HepG2 (cell line): ENCODE data around the gene TTC5. TPM values are rescaled to one million over a fixed set of nuclear protein-coding genes. Genes with fewer than 3 reads are reported as not detected.
A peak's percentile ranks its signal among the peaks of the same experiment; 100 is the strongest.

ENCODE experiments used
- AKAP8 ChIP-seq: sonication (generic); formaldehyde crosslinking; IDR thresholded peaks from 2 replicates; pipeline ENCODE4 v1.5.1; 2020; ENCODE audit warnings: mild to moderate bottlenecking, missing genetic modification reagents
- ARID2 ChIP-seq: sonication (generic); formaldehyde crosslinking; IDR thresholded peaks from 2 replicates; pipeline ENCODE4 v1.8.1; 2022; ENCODE audit warnings: mild to moderate bottlenecking, missing genetic modification reagents, borderline replicate concordance
- FOXM1 ChIP-seq: sonication (generic); formaldehyde crosslinking; IDR thresholded peaks from 2 replicates; pipeline ENCODE4 v1.5.0; 2020; ENCODE audit warnings: missing genetic modification reagents
- HIC2 ChIP-seq: sonication (generic); formaldehyde crosslinking; IDR thresholded peaks from 2 replicates; pipeline ENCODE4 v1.9.0; 2022; ENCODE audit warnings: low read depth, missing genetic modification reagents
- MBD4 ChIP-seq: IDR thresholded peaks from 2 replicates; pipeline ENCODE4 v1.6.1; 2012; ENCODE audit warnings: low read length, inconsistent platforms, borderline replicate concordance
- NR2F2 ChIP-seq: IDR thresholded peaks from 2 replicates; pipeline ENCODE4 v1.6.1; 2012; ENCODE audit warnings: low read depth, inconsistent platforms, borderline replicate concordance
- RXRA ChIP-seq: sonication (generic); formaldehyde crosslinking; IDR thresholded peaks from 2 replicates; pipeline ENCODE4 v1.5.1; 2020; ENCODE audit warnings: missing genetic modification reagents
- THAP11 ChIP-seq: IDR thresholded peaks from 2 replicates; pipeline ENCODE4 v1.6.1; 2016; ENCODE audit warnings: missing biosample characterization, missing genetic modification reagents
- TRIM24 ChIP-seq: sonication (generic); formaldehyde crosslinking; IDR thresholded peaks from 2 replicates; pipeline ENCODE4 v1.8.0; 2022; ENCODE audit warnings: mild to moderate bottlenecking, missing genetic modification reagents
- polyA plus RNA-seq, 8 experiments: library from polyadenylated mRNA; depleted of rRNA in 3 of 8; stranded (reverse) in 7 of 8; unstranded in 1 of 8; fragments of >200 nt; fragmentation: Illumina TruSeq in 4 of 8; extraction: Trizol in 4 of 8; gene quantifications; 2 replicates each; pipeline versions ENCODE4 v1.2.1 to v1.2.3, GENCODE V29; 2011 to 2016; ENCODE audit warnings: low read depth in 4 of 8, missing spikeins in 1 of 8, mixed read lengths in 1 of 8; ENCODE audit not compliant: insufficient read depth in 1 of 8
- total RNA-seq, 5 experiments: library from RNA; depleted of rRNA; stranded (reverse); fragments of >200 nt; fragmentation: Illumina TruSeq; extraction: Trizol; gene quantifications; 2 replicates each; pipeline ENCODE4 v1.2.3, GENCODE V29; 2016; ENCODE audit warnings: low read depth in 1 of 5
- TF ChIP-seq, protein P1 (sequence below): sonication (generic); formaldehyde crosslinking; IDR thresholded peaks from 2 replicates; pipeline ENCODE4 v1.5.0; 2020; ENCODE audit warnings: mild to moderate bottlenecking, missing genetic modification reagents, moderate library complexity
- TF ChIP-seq, protein P2 (sequence below): sonication (generic); formaldehyde crosslinking; IDR thresholded peaks from 2 replicates; pipeline ENCODE4 v1.5.0; 2020; ENCODE audit warnings: mild to moderate bottlenecking, missing genetic modification reagents, borderline replicate concordance
- TF ChIP-seq, protein P3 (sequence below): IDR thresholded peaks from 2 replicates; pipeline ENCODE4 v1.6.1; 2016; ENCODE audit warnings: low read depth, borderline replicate concordance
- TF ChIP-seq, protein P4 (sequence below): sonication (generic); formaldehyde crosslinking; IDR thresholded peaks from 2 replicates; pipeline ENCODE4 v1.4.0; 2020; ENCODE audit warnings: missing genetic modification reagents

The TTC5 gene
- total and polyA plus RNA-seq, 2 of the 13 experiments (the other 11 are each of a cell fraction or from before 2014, with no cell fraction given), result 8.7 to 28.5 TPM

DNA sequence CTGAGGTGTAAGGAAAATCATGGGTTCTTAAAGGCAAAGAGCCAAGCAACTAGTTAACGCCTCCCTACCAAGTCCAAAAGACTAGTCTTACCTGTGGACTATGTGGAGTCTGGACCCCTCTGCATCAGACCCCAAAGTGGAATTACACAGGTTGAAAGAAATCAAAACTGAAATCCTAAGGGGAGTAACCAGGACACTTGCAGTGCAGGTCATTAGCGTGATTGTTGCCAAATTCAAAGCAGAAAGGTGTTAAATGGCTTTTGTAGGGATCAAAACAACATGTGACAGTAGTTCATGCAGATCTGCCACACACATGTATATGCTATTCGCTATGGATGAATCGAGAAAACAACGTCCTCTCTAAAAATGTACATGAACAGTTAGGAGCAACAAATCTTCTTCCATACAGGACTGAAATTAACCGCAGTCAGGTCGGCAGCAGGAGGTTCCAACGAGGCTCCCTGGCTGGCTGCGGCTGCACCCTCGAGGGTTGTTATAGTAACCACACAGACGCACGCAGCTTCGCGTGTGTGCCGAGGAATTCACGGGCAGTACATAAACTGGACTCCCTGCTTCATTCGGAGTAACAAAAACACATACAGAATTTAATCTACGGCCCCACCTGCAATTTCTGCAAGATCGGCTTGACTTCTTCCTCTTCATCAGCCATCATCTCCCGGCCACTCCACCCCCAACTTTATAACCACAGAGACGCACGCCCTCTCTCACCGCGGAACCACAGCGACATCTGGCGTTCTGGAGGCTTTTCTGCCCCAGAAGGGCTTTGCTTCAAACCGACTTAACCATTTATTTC is at the start of gene TTC5 (continued):
- TF ChIP-seq RXRA (CRISPR knock-in tag) (peak; percentile 33; the same call in 1 of the 2 replicates), THAP11 (peak; percentile 86), MBD4 (no peak), HIC2 (CRISPR knock-in tag) (no peak), ARID2 (CRISPR knock-in tag) (no peak), AKAP8 (CRISPR knock-in tag) (no peak), FOXM1 (CRISPR knock-in tag) (no peak), NR2F2 (no peak), TRIM24 (CRISPR knock-in tag) (no peak)
- TF ChIP-seq, protein P1, sequence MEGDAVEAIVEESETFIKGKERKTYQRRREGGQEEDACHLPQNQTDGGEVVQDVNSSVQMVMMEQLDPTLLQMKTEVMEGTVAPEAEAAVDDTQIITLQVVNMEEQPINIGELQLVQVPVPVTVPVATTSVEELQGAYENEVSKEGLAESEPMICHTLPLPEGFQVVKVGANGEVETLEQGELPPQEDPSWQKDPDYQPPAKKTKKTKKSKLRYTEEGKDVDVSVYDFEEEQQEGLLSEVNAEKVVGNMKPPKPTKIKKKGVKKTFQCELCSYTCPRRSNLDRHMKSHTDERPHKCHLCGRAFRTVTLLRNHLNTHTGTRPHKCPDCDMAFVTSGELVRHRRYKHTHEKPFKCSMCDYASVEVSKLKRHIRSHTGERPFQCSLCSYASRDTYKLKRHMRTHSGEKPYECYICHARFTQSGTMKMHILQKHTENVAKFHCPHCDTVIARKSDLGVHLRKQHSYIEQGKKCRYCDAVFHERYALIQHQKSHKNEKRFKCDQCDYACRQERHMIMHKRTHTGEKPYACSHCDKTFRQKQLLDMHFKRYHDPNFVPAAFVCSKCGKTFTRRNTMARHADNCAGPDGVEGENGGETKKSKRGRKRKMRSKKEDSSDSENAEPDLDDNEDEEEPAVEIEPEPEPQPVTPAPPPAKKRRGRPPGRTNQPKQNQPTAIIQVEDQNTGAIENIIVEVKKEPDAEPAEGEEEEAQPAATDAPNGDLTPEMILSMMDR (CRISPR knock-in tag), result peak; percentile 95
- TF ChIP-seq, protein P2, sequence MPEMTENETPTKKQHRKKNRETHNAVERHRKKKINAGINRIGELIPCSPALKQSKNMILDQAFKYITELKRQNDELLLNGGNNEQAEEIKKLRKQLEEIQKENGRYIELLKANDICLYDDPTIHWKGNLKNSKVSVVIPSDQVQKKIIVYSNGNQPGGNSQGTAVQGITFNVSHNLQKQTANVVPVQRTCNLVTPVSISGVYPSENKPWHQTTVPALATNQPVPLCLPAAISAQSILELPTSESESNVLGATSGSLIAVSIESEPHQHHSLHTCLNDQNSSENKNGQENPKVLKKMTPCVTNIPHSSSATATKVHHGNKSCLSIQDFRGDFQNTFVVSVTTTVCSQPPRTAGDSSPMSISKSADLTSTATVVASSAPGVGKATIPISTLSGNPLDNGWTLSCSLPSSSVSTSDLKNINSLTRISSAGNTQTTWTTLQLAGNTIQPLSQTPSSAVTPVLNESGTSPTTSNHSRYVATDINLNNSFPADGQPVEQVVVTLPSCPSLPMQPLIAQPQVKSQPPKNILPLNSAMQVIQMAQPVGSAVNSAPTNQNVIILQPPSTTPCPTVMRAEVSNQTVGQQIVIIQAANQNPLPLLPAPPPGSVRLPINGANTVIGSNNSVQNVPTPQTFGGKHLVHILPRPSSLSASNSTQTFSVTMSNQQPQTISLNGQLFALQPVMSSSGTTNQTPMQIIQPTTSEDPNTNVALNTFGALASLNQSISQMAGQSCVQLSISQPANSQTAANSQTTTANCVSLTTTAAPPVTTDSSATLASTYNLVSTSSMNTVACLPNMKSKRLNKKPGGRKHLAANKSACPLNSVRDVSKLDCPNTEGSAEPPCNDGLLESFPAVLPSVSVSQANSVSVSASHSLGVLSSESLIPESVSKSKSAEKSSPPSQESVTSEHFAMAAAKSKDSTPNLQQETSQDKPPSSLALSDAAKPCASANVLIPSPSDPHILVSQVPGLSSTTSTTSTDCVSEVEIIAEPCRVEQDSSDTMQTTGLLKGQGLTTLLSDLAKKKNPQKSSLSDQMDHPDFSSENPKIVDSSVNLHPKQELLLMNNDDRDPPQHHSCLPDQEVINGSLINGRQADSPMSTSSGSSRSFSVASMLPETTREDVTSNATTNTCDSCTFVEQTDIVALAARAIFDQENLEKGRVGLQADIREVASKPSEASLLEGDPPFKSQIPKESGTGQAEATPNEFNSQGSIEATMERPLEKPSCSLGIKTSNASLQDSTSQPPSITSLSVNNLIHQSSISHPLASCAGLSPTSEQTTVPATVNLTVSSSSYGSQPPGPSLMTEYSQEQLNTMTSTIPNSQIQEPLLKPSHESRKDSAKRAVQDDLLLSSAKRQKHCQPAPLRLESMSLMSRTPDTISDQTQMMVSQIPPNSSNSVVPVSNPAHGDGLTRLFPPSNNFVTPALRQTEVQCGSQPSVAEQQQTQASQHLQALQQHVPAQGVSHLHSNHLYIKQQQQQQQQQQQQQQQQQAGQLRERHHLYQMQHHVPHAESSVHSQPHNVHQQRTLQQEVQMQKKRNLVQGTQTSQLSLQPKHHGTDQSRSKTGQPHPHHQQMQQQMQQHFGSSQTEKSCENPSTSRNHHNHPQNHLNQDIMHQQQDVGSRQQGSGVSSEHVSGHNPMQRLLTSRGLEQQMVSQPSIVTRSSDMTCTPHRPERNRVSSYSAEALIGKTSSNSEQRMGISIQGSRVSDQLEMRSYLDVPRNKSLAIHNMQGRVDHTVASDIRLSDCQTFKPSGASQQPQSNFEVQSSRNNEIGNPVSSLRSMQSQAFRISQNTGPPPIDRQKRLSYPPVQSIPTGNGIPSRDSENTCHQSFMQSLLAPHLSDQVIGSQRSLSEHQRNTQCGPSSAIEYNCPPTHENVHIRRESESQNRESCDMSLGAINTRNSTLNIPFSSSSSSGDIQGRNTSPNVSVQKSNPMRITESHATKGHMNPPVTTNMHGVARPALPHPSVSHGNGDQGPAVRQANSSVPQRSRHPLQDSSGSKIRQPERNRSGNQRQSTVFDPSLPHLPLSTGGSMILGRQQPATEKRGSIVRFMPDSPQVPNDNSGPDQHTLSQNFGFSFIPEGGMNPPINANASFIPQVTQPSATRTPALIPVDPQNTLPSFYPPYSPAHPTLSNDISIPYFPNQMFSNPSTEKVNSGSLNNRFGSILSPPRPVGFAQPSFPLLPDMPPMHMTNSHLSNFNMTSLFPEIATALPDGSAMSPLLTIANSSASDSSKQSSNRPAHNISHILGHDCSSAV (CRISPR knock-in tag), result no peak
- TF ChIP-seq, protein P3, sequence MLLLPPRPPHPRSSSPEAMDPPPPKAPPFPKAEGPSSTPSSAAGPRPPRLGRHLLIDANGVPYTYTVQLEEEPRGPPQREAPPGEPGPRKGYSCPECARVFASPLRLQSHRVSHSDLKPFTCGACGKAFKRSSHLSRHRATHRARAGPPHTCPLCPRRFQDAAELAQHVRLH (CRISPR knock-in tag), result peak; percentile 64; the same call in 1 of the 2 replicates
- TF ChIP-seq, protein P4, sequence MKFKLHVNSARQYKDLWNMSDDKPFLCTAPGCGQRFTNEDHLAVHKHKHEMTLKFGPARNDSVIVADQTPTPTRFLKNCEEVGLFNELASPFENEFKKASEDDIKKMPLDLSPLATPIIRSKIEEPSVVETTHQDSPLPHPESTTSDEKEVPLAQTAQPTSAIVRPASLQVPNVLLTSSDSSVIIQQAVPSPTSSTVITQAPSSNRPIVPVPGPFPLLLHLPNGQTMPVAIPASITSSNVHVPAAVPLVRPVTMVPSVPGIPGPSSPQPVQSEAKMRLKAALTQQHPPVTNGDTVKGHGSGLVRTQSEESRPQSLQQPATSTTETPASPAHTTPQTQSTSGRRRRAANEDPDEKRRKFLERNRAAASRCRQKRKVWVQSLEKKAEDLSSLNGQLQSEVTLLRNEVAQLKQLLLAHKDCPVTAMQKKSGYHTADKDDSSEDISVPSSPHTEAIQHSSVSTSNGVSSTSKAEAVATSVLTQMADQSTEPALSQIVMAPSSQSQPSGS (CRISPR knock-in tag), result 0 out of 2 replicates have a peak, but pooled peaks have one; percentile 16
